OCI-LY3 (cell line): Measurements from ENCODE around the gene ARFIP1.

Source experiments
- EZH2phosphoT487 ChIP-seq: fragments of 200-600 bp; shearing (Covaris generic); IDR thresholded peaks from 2 replicates; pipeline ENCODE4 v1.6.1; 2018; ENCODE audit warnings: antibody characterized with exemption, mixed run types, low read depth
- TF ChIP-seq, protein P1 (sequence below): fragments of 200-600, 300-600 bp; sonication (generic); IDR thresholded peaks from 2 replicates; pipeline ENCODE4 v1.5.1; 2014; ENCODE audit warnings: antibody characterized with exemption, low read length, low read depth

DNA sequence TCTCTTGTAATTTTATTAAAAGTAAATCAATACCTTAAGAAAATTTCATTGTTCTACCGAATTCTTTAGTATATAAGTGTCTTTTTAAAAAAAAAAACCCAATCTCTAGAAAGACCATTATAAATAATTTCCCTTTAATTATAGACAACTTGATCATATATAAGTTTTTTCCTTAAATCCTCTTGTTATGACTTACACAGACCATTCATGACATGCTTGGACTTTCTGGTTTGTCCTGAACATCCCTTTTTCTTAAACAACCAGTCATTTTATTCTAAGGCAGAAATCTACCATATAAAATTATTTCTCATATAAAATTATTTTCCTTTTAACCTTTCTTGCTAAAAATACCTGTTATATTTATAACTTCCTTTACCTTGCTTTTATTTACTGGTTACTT is 141.0 kb downstream of the ARFIP1 start:
- TF ChIP-seq, protein P1, sequence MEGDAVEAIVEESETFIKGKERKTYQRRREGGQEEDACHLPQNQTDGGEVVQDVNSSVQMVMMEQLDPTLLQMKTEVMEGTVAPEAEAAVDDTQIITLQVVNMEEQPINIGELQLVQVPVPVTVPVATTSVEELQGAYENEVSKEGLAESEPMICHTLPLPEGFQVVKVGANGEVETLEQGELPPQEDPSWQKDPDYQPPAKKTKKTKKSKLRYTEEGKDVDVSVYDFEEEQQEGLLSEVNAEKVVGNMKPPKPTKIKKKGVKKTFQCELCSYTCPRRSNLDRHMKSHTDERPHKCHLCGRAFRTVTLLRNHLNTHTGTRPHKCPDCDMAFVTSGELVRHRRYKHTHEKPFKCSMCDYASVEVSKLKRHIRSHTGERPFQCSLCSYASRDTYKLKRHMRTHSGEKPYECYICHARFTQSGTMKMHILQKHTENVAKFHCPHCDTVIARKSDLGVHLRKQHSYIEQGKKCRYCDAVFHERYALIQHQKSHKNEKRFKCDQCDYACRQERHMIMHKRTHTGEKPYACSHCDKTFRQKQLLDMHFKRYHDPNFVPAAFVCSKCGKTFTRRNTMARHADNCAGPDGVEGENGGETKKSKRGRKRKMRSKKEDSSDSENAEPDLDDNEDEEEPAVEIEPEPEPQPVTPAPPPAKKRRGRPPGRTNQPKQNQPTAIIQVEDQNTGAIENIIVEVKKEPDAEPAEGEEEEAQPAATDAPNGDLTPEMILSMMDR, result no peak
- TF ChIP-seq EZH2phosphoT487, result no peak
